Neuron (in vitro differentiated cells): ENCODE results near the gene MYPOP.
"Not testable (repeated sequence)": the region's sequence is repeated elsewhere in the genome, so short reads cannot be mapped to it uniquely, and the experiment has no call there.

ENCODE experiments used
- H2AFZ ChIP-seq: one replicate; pipeline ENCODE4 v1.6.1; 2013; ENCODE audit warnings: low read depth, mild to moderate bottlenecking, inconsistent platforms, low read length, moderate library complexity
- H3K27me3 ChIP-seq: one replicate; pipeline ENCODE4 v1.6.1; 2013; ENCODE audit warnings: low read length; ENCODE audit not compliant: insufficient read depth
- H3K36me3 ChIP-seq: one replicate; pipeline ENCODE4 v1.6.1; 2013; ENCODE audit warnings: low read length; ENCODE audit not compliant: insufficient read depth
- H3K4me1 ChIP-seq: one replicate; pipeline ENCODE4 v1.6.1; 2013; ENCODE audit warnings: low read length; ENCODE audit not compliant: insufficient read depth
- H3K4me3 ChIP-seq: 2 replicates; pipeline ENCODE4 v1.5.1; 2013; ENCODE audit warnings: mild to moderate bottlenecking, low read length, moderate library complexity
- H3K9me3 ChIP-seq: one replicate; pipeline ENCODE4 v1.6.1; 2013; ENCODE audit warnings: low read length

The MYPOP gene

GRCh38 chr19:45900738-45901431 lies 1.5 kb downstream of the MYPOP start:
- Histone ChIP-seq H3K27me3 (no peaks in the 10 kb centered on the region), H3K4me3 (no peak overlapping the region), H3K36me3 (peaks cover 20% of the 10 kb centered on the region), H2AFZ (no peak overlapping the region), H3K4me1 (peaks cover 12% of the 10 kb centered on the region), H3K9me3 (no peaks in the 10 kb centered on the region)

DNA sequence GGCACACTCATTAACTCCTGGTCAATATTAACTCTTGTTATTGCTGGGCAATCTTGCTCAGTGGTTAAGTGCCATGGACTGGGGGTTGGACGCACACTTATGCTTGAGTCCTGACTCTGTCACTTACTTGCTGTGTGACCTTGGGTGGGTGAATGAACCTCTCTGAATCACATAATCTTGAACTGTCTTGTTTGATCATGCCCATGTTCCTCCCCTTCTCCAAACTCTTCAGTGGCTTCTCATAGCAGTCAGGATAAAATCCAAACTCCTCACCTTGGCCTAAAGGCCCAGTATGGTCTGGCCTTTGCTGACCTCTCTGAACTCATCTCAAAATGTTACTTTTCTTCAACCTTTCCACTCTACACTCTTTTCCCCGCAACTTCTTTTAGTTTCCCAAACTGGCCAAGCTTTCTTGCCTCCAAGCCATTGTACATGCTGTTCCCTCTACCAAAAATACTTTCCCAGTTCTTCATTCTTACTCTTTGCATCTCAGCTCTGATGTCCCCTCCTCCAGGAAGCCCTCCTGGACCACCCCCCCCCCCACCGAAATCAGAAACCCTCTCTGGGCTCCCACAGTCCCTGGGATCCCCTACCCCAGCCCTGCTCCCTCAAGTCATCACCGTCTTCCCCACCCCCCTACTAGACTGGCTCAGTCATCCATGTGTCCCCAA lies 2.4 kb downstream of the MYPOP start:
- no peaks in the 10 kb centered on the region for H3K9me3 ChIP-seq
- no peak overlapping the region for H2AFZ ChIP-seq
- no peak overlapping the region for H3K4me3 ChIP-seq
- peaks cover 12% of the 10 kb centered on the region for H3K4me1 ChIP-seq
- H3K27me3 ChIP-seq, result no peaks in the 10 kb centered on the region
- peaks cover 28% of the 10 kb centered on the region for H3K36me3 ChIP-seq

DNA sequence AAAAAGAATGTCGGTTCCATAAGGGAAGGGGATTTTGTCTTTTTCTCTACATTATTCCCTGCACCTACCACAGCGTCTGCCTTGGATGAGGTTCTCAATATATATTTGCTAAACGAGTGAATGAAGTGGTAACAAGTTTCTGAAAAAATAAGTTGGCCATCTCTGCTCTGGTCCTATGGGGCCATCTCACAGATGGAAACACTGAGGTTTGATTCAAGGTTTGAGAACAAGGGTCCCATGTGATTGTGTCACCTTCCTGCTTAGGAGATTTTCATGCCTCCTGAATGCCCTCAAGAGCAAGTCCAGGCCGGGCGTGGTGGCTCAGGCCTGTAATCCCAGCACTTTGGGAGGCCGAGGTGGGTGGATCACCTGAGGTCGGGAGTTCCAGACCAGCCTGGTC lies 3.2 kb downstream of the MYPOP start:
- no peak overlapping the region for H2AFZ ChIP-seq
- no peaks in the 10 kb centered on the region for H3K9me3 ChIP-seq
- H3K36me3 ChIP-seq, result peaks cover 30% of the 10 kb centered on the region
- H3K4me1 ChIP-seq, result peaks cover 12% of the 10 kb centered on the region
- H3K27me3 ChIP-seq, result no peaks in the 10 kb centered on the region
- no peak overlapping the region for H3K4me3 ChIP-seq

DNA sequence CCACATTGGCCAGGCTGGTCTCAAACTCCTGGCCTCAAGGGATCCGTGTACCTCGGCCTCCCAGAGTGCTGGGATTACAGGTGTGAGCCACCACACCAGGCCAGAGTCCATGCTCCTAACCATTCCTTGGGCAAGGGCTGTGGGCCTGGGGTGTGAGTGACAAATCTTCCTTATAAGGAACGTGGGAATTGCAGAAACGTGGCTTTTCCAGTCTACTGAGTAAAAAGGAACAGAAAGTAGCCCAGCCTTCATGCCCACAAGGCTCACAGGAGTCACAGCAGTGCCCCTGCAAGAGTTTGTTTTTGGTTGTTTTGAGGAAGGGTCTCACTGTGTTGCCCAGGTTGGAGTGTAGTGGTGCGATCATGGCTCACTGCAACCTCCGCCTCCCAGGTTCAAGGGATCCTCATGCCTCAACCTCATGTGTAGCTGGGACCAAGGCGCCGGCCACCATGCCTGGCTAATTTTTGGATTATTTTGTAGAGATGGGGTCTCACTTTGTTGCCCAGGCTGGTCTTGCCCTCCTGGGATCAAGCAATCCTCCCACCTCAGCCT lies 5.1 kb downstream of the MYPOP start:
- Histone ChIP-seq H3K36me3 (peaks cover 30% of the 10 kb centered on the region), H3K27me3 (no peaks in the 10 kb centered on the region), H3K9me3 (no peaks in the 10 kb centered on the region), H3K4me1 (peaks cover 8% of the 10 kb centered on the region), H2AFZ (no peak overlapping the region), H3K4me3 (no peak overlapping the region)

DNA sequence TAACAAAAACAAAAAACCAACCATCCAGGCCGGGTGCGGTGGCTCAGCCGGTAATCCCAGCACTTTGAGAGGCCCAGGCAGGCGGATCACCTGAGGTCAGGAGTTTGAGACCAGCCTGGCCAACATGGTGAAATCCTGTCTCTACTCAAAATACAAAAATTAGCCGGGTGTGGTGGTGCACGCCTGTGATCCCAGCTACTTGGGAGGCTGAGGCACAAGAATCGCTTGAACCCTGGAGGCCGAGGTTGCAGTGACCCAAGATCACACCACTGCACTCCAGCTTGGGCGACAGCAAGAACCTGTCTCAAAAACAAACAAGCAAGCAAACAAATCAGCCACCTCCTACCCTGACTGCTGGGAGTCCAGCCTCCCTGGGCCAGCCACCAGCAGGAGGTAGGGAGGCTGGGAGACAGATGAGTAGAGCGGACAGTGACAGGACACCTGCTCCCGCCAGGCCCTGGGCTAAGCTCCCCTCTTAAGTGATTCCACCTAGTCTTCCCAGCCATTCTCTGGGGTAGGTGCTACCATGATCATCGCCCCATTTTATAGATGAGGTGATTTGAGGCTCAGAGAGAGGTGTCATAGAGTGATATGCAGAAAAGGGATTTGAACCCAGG lies 6.3 kb downstream of the MYPOP start:
- peaks cover 30% of the 10 kb centered on the region for H3K36me3 ChIP-seq

GRCh38 chr19:45895519-45895972 lies 6.9 kb downstream of the MYPOP start:
- Histone ChIP-seq H3K27me3 (no peaks in the 10 kb centered on the region), H3K9me3 (no peaks in the 10 kb centered on the region)

More for the DNA sequence above, 6.3 kb downstream of the MYPOP start:
- not testable (repeated sequence) for H3K27me3 ChIP-seq, H3K4me1 ChIP-seq, H3K4me3 ChIP-seq, H3K9me3 ChIP-seq, H2AFZ ChIP-seq

GRCh38 chr19:45890877-45891276 lies 11.5 kb downstream of the MYPOP start:
- Histone ChIP-seq H3K36me3 (peaks cover 12% of the 10 kb centered on the region), H3K27me3 (no peaks in the 10 kb centered on the region), H3K9me3 (no peaks in the 10 kb centered on the region), H2AFZ (no peak overlapping the region), H3K4me1 (peaks cover 8% of the 10 kb centered on the region), H3K4me3 (no peak overlapping the region)

More at GRCh38 chr19:45895519-45895972, 6.9 kb downstream of the MYPOP start:
- peaks cover 27% of the 10 kb centered on the region for H3K36me3 ChIP-seq
- H3K4me1 ChIP-seq, result no peaks in the 10 kb centered on the region
- H2AFZ ChIP-seq, result no peak overlapping the region
- H3K4me3 ChIP-seq, result no peak overlapping the region

DNA sequence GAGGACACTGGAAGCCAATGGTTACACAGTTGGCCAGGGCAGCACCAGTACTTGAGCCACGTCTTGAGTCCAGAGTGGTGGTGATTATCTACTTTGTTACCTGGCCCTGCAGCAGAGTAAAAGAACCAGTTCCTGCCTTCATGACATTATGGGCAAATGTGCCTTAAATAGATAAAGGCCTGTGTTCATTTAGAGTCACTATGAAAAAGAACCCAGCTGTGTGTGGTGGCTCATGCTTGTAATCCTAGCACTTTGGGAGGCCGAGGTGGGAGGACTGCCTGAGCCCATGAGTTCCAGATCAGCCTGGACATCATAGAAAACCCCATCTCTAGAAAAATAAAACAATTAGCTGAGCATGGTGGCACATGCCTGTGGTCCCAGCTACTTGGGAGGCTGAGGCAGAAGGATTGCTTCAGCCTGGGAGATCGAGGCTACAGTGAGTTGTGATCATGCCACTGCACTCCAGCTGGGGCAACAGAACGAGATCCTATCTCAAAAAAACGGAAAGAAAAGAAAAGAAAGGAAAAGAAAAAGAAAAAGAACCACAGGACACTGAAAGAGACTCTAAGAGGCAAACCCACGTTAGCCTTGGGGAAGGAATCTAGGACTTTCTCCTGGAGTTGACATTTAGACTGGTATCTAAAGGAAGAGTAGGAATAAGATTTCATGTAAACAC lies 13.1 kb downstream of the MYPOP start:
- H2AFZ ChIP-seq, result no peak overlapping the region
- no peak overlapping the region for H3K4me3 ChIP-seq
- H3K36me3 ChIP-seq, result peaks cover 7% of the 10 kb centered on the region
- H3K27me3 ChIP-seq, result no peaks in the 10 kb centered on the region
- peaks cover 15% of the 10 kb centered on the region for H3K4me1 ChIP-seq
- no peaks in the 10 kb centered on the region for H3K9me3 ChIP-seq

DNA sequence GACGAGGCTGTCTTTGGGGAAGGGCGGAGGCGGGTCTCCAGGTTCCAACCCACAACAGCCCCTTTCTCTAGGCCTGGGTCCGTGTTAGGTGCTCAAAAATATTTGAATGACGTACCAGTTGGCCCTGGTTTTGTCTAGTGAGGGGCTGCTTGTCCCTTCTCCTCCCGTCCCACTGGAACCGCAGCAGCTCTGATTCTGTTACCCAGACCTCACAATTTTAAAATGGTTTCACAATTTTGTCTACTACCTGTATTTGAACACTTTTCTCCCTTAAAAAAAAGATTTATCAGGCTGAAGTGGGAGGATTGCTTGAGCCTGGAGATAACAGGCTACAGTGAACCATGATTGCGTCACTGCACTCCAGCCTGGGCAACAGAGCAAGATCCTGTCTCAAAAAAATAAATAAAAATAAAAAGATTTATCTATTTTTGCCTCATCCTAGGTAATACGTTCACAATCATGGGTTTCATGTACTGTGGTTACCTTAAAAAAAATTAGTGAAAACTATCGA lies 15.2 kb downstream of the MYPOP start:
- H3K9me3 ChIP-seq, result no peaks in the 10 kb centered on the region
- H3K4me1 ChIP-seq, result peaks cover 20% of the 10 kb centered on the region
- peaks cover 18% of the 10 kb centered on the region for H3K36me3 ChIP-seq
- peak overlapping the region; percentile 74 for H3K4me3 ChIP-seq
- H2AFZ ChIP-seq, result peak overlapping the region; percentile 68
- no peaks in the 10 kb centered on the region for H3K27me3 ChIP-seq

GRCh38 chr19:45886427-45887199 lies 15.8 kb downstream of the MYPOP start:
- Histone ChIP-seq H2AFZ (peak overlapping the region; percentile 68), H3K36me3 (peaks cover 18% of the 10 kb centered on the region), H3K9me3 (no peaks in the 10 kb centered on the region), H3K4me1 (peaks cover 20% of the 10 kb centered on the region), H3K27me3 (no peaks in the 10 kb centered on the region), H3K4me3 (peak overlapping the region; percentile 74)

GRCh38 chr19:45885556-45886426 lies 16.6 kb downstream of the MYPOP start, which contains the start of gene IRF2BP1:
Gene IRF2BP1 (minus strand): TSS chr19:45886141. CDS start chr19:45885774, 367 bp downstream.
- Histone ChIP-seq H3K4me3 (peak within 1 kb of the TSS; percentile 74), H3K4me1 (peaks cover 20% of the 10 kb centered on the region), H2AFZ (peak within 1 kb of the TSS; percentile 68), H3K36me3 (peaks cover 18% of the 10 kb centered on the region), H3K9me3 (no peaks in the 10 kb centered on the region), H3K27me3 (no peaks in the 10 kb centered on the region)
